Measurements from ENCODE around the gene SHH. TPM values are rescaled to one million over a fixed set of nuclear protein-coding genes. Genes with fewer than 3 reads are reported as not detected.

Gene SHH
- total RNA-seq, 2 donors from 2014 or later, result not detected

- peaks cover 6% of the 10 kb centered on the region for H3K4me1 Mint-ChIP-seq
- ATAC-seq (no peak), DNase-seq (no peak)
- H3K36me3 Mint-ChIP-seq (ENCODE audit: low read depth), result no peaks in the 10 kb centered on the region
- H3K27ac Mint-ChIP-seq, result no peak overlapping the region
- peak overlapping the region; percentile 53 for H3K4me3 Mint-ChIP-seq
- no peaks in the 10 kb centered on the region for H3K9me3 ChIP-seq (ENCODE audit: control insufficient read depth, low read length, poor library complexity, severe bottlenecking)
- H3K27me3 Mint-ChIP-seq, result peaks cover 55% of the 10 kb centered on the region
Measured at GRCh38 chr7:155804431-155804831, 7.8 kb downstream of the SHH start.

- no peak for DNase-seq
- no peaks in the 10 kb centered on the region for H3K36me3 Mint-ChIP-seq (ENCODE audit: low read depth)
- no peak overlapping the region for H3K27ac Mint-ChIP-seq
Measured at GRCh38 chr7:155803418-155804376, 8.6 kb downstream of the SHH start.

DNA sequence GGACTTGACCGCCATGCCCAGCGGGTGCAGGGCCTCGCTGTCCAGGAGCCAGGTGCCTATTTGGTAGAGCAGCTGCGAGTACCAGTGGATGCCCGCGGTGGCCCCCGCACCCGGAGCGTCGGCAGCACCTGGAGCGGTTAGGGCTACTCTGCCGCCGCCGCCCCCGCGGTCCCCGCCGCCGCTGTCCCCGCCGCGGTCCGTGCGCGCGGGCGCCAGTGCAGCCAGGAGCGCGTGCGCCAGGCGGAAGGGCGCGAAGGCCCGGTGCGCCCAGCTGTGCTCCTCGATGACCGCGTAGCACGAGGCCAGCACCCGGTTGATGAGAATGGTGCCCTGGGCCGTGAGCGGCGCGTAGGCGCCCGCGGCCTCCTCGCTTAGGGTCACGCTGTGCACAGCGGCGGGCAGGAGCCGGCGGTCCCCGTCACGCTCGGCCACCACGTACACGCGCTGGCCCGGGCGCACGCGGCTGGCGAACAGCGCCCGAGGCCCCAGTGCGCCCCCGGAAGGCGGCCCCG lies 9.3 kb downstream of the SHH start:
- DNase-seq (no peak), ATAC-seq (no peak)
- no peak overlapping the region for H3K27ac Mint-ChIP-seq
- H3K36me3 Mint-ChIP-seq (ENCODE audit: low read depth), result peaks cover 2% of the 10 kb centered on the region
- peaks cover 65% of the 10 kb centered on the region for H3K27me3 Mint-ChIP-seq
- H3K4me1 Mint-ChIP-seq, result peaks cover 4% of the 10 kb centered on the region
- H3K9me3 ChIP-seq (ENCODE audit: control insufficient read depth, low read length, poor library complexity, severe bottlenecking), result no peaks in the 10 kb centered on the region
- peak overlapping the region; percentile 76 for H3K4me3 Mint-ChIP-seq

More at GRCh38 chr7:155803418-155804376, 8.6 kb downstream of the SHH start:
- peaks cover 4% of the 10 kb centered on the region for H3K4me1 Mint-ChIP-seq
- no peaks in the 10 kb centered on the region for H3K9me3 ChIP-seq (ENCODE audit: control insufficient read depth, low read length, poor library complexity, severe bottlenecking)
- peak overlapping the region; percentile 76 for H3K4me3 Mint-ChIP-seq
- ATAC-seq, result no peak
- H3K27me3 Mint-ChIP-seq, result peaks cover 58% of the 10 kb centered on the region

GRCh38 chr7:155802291-155802690 lies 10.0 kb downstream of the SHH start:
- H3K4me3 Mint-ChIP-seq, result no peak overlapping the region
- DNase-seq (no peak), ATAC-seq (no peak)
- H3K4me1 Mint-ChIP-seq, result peaks cover 4% of the 10 kb centered on the region
- H3K9me3 ChIP-seq (ENCODE audit: control insufficient read depth, low read length, poor library complexity, severe bottlenecking), result no peaks in the 10 kb centered on the region
- no peak overlapping the region for H3K27ac Mint-ChIP-seq
- peaks cover 60% of the 10 kb centered on the region for H3K27me3 Mint-ChIP-seq
- peaks cover 2% of the 10 kb centered on the region for H3K36me3 Mint-ChIP-seq (ENCODE audit: low read depth)

DNA sequence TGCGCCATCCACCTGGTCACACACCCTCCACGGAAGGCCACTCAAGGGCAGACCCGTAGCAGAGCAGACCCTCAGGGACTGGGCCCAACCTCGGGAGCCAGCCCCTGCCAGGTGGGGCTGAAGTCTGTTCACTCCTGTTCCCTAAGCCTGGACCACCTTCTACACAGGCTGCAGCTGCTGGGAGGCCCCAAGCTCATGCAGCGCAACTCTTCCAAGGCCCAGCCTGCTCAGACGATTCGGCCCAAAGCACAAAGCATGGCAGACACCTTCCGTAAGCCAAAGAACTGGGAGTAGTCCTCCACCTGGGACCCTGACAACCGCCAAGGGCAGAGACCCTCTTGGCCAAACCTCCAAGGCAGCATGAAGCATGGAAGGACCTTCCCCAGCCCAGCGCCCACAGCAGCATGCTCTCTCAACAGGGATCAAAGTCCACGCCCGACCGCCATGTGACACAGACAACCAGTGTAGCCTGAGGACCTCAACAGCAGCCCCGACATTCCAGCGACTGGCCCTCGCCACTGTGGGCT lies 11.5 kb downstream of the SHH start:
- peaks cover 2% of the 10 kb centered on the region for H3K4me1 Mint-ChIP-seq
- H3K27me3 Mint-ChIP-seq, result peaks cover 47% of the 10 kb centered on the region
- H3K4me3 Mint-ChIP-seq, result no peak overlapping the region
- H3K36me3 Mint-ChIP-seq (ENCODE audit: low read depth), result peaks cover 2% of the 10 kb centered on the region
- no peaks in the 10 kb centered on the region for H3K9me3 ChIP-seq (ENCODE audit: control insufficient read depth, low read length, poor library complexity, severe bottlenecking)
- ATAC-seq, result no peak
- no peak for DNase-seq
- H3K27ac Mint-ChIP-seq, result no peak overlapping the region

DNA sequence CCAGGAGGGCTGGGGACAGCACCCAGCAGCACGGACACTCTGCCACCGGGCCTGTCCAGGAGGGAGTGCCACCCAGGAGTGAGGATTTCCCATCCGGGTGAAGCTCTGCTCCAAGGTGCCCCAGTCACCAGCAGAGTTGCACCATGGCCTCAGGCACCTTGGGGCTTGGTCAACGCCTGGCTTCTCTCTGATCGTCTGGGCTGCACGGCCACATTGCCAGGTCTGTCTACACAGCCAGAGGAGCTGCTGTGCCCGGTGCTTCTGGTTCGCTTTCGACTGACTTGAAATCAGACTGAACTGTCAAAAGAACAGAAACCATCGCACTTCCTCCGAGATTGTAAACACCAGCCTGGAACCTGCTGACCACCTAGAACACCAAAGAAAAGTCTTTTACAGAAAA lies 12.0 kb downstream of the SHH start:
- Mint-ChIP-seq H3K4me3 (no peak overlapping the region), H3K36me3 (ENCODE audit: low read depth) (peaks cover 2% of the 10 kb centered on the region), H3K4me1 (peaks cover 2% of the 10 kb centered on the region), H3K27ac (no peak overlapping the region), H3K27me3 (peaks cover 47% of the 10 kb centered on the region)
- DNase-seq (no peak), ATAC-seq (no peak)
- H3K9me3 ChIP-seq (ENCODE audit: control insufficient read depth, low read length, poor library complexity, severe bottlenecking), result no peaks in the 10 kb centered on the region

DNA sequence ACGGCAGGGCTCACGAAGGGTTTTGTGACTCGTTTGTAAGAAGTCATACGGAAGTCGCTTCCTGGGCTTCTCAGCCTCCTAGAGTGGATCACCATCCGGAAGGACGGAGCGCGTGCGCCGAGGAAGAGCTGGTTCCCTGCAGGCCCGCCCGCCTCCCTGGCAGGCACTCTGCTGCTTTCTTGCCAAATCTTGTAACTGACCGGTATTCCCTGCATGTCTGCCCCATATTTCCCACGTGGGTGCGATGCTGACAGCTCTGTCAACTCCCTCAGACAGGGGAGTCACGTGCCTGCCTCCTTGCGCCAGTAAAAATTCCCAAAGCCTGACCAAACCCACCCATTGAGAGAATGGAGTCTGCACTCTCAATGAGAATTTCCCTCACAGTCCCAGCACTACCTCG lies 12.7 kb downstream of the SHH start:
- H3K4me1 Mint-ChIP-seq, result peaks cover 2% of the 10 kb centered on the region
- no peaks in the 10 kb centered on the region for H3K9me3 ChIP-seq (ENCODE audit: control insufficient read depth, low read length, poor library complexity, severe bottlenecking)
- H3K27me3 Mint-ChIP-seq, result peaks cover 47% of the 10 kb centered on the region
- DNase-seq, result no peak
- H3K27ac Mint-ChIP-seq, result no peak overlapping the region
- H3K36me3 Mint-ChIP-seq (ENCODE audit: low read depth), result peaks cover 2% of the 10 kb centered on the region
- H3K4me3 Mint-ChIP-seq, result no peak overlapping the region
- no peak for ATAC-seq

- no peaks in the 10 kb centered on the region for H3K9me3 ChIP-seq (ENCODE audit: control insufficient read depth, low read length, poor library complexity, severe bottlenecking)
- peaks cover 2% of the 10 kb centered on the region for H3K36me3 Mint-ChIP-seq (ENCODE audit: low read depth)
- H3K4me1 Mint-ChIP-seq, result peaks cover 2% of the 10 kb centered on the region
- DNase-seq (no peak), ATAC-seq (no peak)
- no peak overlapping the region for H3K27ac Mint-ChIP-seq
- H3K4me3 Mint-ChIP-seq, result no peak overlapping the region
- H3K27me3 Mint-ChIP-seq, result peaks cover 47% of the 10 kb centered on the region
Measured at GRCh38 chr7:155798673-155799439, 13.4 kb downstream of the SHH start.

GRCh38 chr7:155797262-155798250 lies 14.7 kb downstream of the SHH start:
- Mint-ChIP-seq H3K36me3 (ENCODE audit: low read depth) (peaks cover 2% of the 10 kb centered on the region), H3K27me3 (peaks cover 41% of the 10 kb centered on the region), H3K4me3 (no peak overlapping the region), H3K4me1 (peaks cover 2% of the 10 kb centered on the region), H3K27ac (no peak overlapping the region)
- no peak for DNase-seq
- peak; percentile 20 for ATAC-seq
- no peaks in the 10 kb centered on the region for H3K9me3 ChIP-seq (ENCODE audit: control insufficient read depth, low read length, poor library complexity, severe bottlenecking)

DNA sequence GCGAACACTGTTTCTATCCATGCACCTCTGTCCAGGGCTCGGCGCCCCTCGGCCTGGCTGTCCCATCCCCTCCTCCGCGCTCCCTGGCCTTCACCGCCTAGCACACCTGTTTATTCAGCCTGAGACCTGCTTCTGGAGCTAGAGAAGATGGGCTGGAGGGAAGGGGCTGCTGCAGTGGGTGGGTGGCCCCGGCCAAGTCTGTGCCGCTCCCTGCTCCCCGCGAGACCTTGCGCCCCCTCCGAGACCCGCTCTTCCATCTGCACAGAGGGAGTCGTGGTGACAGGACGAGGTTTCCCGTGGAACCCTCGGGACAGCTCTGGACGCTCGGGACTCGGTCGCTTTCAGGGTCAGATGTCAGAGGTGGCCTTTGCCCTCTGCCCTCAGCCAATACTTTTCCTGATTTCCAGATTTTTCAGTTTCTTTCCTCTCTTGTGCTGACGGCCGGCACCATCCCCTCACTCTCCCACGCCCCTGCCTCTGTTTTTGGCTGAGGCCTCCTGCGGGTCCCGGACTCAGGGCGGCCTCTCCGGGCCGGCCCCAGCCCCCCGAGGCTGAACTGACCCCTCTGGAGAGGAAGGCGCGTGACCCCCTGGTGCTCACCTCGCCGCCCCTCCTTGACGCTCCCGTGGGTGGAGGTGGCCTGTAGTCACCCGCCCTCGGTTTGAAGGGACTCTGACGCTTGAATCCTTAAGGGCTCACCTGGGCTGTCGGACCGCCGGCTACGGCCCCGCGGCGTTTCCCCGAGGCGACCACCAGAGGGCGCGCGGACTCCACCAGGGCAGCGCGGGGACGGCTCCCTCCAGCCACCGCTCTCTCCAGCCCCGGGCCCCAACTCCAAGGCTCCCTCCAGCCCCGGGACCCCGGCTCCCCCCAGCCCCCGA lies 15.6 kb downstream of the SHH start:
- Mint-ChIP-seq H3K36me3 (ENCODE audit: low read depth) (peaks cover 2% of the 10 kb centered on the region), H3K27ac (no peak overlapping the region), H3K27me3 (peaks cover 37% of the 10 kb centered on the region), H3K4me3 (no peak overlapping the region), H3K4me1 (peaks cover 2% of the 10 kb centered on the region)
- peak; percentile 54 to 67 (median 60) for DNase-seq
- no peaks in the 10 kb centered on the region for H3K9me3 ChIP-seq (ENCODE audit: control insufficient read depth, low read length, poor library complexity, severe bottlenecking)
- peak; percentile 81 for ATAC-seq

DNA sequence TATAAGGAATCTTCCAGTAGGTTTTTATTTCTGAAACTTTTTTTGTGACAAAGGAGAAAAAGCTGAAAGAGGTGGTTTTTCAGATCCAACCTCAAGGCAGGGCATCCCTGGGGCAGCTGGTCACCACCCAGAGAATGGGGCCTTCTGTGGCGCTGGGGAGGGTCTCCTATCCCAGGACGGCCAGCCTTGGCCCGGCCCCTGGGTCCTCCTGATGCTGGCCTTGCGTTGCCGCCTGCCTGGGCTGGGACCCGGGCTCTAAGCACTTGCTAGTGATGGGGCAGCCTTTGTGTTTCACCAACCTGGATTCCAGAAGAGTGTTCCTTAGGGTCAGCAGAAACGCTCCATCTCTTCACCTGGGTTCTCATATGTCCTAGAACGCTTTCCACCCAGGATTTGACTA lies 16.3 kb downstream of the SHH start:
- Mint-ChIP-seq H3K27me3 (peaks cover 30% of the 10 kb centered on the region), H3K4me3 (no peak overlapping the region), H3K36me3 (ENCODE audit: low read depth) (peaks cover 2% of the 10 kb centered on the region), H3K27ac (no peak overlapping the region), H3K4me1 (peaks cover 2% of the 10 kb centered on the region)
- ATAC-seq (no peak), DNase-seq (no peak)
- H3K9me3 ChIP-seq (ENCODE audit: control insufficient read depth, low read length, poor library complexity, severe bottlenecking), result no peaks in the 10 kb centered on the region
